Measurements from ENCODE around the gene IL1R1.

IL1R1 gene

GRCh38 chr2:102141970-102142828, at the start of gene IL1R1:
Gene IL1R1 (plus strand): TSS chr2:102142746. CDS start chr2:102157725, 14,979 bp downstream.
- peak; percentile 67 for DNase-seq (ENCODE audit: low read depth)

- no peak for DNase-seq (ENCODE audit: low read depth)
Observed at GRCh38 chr2:102093662-102094061, 48.9 kb upstream of the IL1R1 start.

- DNase-seq (ENCODE audit: low read depth): peak; percentile 96
Observed at GRCh38 chr2:102094917-102095316, 47.6 kb upstream of the IL1R1 start.

- DNase-seq (ENCODE audit: low read depth): no peak
Observed at GRCh38 chr2:102096103-102096502, 46.4 kb upstream of the IL1R1 start.

- no peak for DNase-seq (ENCODE audit: low read depth)
Observed at GRCh38 chr2:102098756-102099155, 43.8 kb upstream of the IL1R1 start.

GRCh38 chr2:102099536-102100298, 42.8 kb upstream of the IL1R1 start:
- DNase-seq (ENCODE audit: low read depth): peak; percentile 91

GRCh38 chr2:102100371-102101096, 42.0 kb upstream of the IL1R1 start:
- peak; percentile 100 for DNase-seq (ENCODE audit: low read depth)

GRCh38 chr2:102101097-102101848, 41.3 kb upstream of the IL1R1 start:
- DNase-seq (ENCODE audit: low read depth): peak; percentile 80

GRCh38 chr2:102101849-102102635, 40.5 kb upstream of the IL1R1 start:
- peak; percentile 54 for DNase-seq (ENCODE audit: low read depth)

- peak; percentile 45 for DNase-seq (ENCODE audit: low read depth)
Observed at GRCh38 chr2:102102636-102102948, 40.0 kb upstream of the IL1R1 start.

- DNase-seq (ENCODE audit: low read depth): no peak
Observed at GRCh38 chr2:102103284-102103683, 39.3 kb upstream of the IL1R1 start.

- DNase-seq (ENCODE audit: low read depth): peak; percentile 97
Observed at GRCh38 chr2:102103992-102104871, 38.3 kb upstream of the IL1R1 start.

- DNase-seq (ENCODE audit: low read depth): peak; percentile 89
Observed at GRCh38 chr2:102106133-102106556, 36.4 kb upstream of the IL1R1 start.

- peak; percentile 15 for DNase-seq (ENCODE audit: low read depth)
Observed at GRCh38 chr2:102106813-102107740, 35.5 kb upstream of the IL1R1 start.

GRCh38 chr2:102107741-102108070, 34.8 kb upstream of the IL1R1 start:
- peak; percentile 73 for DNase-seq (ENCODE audit: low read depth)

- peak; percentile 43 for DNase-seq (ENCODE audit: low read depth)
Observed at GRCh38 chr2:102109016-102109415, 33.5 kb upstream of the IL1R1 start.

GRCh38 chr2:102110171-102110570, 32.4 kb upstream of the IL1R1 start:
- no peak for DNase-seq (ENCODE audit: low read depth)

GRCh38 chr2:102110596-102111334, 31.8 kb upstream of the IL1R1 start:
- DNase-seq (ENCODE audit: low read depth): peak; percentile 9

Measured in amniotic epithelial cell (primary cell).